LNCAP (cell line): ENCODE data around the gene CACTIN.

Experiments used
- CTCF ChIP-seq: fragments of 450-650 bp; IDR thresholded peaks from 2 replicates; pipeline ENCODE4 v1.5.1; 2017; ENCODE audit warnings: mild to moderate bottlenecking

CACTIN gene

GRCh38 chr19:3586707-3587346 is 39.8 kb downstream of the CACTIN start:
- TF ChIP-seq CTCF = no peak

DNA sequence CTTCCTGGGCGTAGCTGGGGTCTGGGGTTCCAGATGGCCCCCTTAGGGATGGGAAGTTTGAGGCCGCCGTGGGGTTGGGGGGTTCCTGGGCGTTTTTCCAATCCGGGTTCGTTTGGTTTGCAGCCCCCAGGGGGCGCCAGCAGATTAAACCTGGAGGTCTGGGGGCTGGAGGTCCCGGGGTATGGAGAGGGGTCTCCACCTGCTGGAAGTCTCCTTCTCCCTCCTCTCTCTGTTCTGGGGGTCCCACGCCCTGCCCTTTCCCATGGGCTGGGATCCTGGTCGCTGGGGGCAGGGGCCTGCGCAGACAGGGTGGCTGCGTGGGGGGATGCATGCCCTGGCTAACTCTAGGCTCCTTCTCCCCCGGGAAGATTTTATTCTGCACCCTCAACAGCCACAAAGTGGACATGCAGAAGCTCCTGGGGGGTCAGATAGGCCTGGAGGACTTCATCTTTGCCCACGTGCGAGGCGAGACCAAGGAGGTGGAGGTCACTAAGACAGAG is 40.4 kb downstream of the CACTIN start:
- peak; percentile 51; the same call in 1 of the 2 replicates for TF ChIP-seq CTCF

DNA sequence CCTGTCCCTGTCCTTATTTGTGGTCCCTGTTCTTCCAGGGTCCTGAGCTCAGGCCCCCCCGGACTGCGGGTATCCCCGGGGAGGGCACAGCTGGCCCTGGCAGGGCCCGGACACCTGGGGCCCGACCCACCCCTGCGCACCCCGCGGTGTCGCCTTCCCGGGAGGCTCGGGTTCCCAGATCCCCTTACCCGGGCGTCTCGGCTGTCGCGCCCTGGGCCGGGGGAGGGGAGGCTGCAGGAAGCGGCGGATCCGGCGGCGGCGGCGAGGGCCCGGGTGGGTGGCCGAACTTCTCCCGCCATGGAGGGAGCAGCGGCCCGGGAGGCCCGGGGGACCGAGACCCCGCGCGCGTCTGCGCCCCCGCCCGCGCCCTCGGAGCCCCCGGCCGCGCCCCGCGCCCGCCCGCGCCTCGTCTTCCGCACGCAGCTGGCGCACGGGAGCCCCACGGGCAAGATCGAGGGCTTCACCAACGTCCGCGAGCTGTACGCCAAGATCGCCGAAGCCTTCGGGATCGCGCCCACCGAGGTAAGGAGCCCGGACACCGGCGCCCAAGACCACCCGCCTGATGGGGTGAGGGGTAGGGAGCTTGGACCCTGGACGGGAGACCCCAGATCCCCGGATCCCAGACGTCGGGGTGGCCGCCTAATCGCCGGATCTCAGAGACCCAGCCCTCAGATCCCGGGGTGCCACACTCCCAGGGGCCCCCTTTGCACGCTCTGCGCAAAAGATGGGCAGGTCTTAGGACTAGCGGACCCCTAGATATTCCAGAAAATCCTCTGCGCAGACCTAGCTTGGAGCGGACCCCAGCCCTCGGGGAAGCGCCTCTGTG is 41.1 kb downstream of the CACTIN start, which contains the start of gene GIPC3:
GIPC3 (plus strand) TSS at position 178 of the 826 bp plus-strand sequence; CDS start at position 298, 120 bp downstream.
- TF ChIP-seq CTCF = no peak

GRCh38 chr19:3580156-3580934 is 46.2 kb downstream of the CACTIN start:
- no peak for TF ChIP-seq CTCF

GRCh38 chr19:3578390-3578789 is 48.2 kb downstream of the CACTIN start:
- TF ChIP-seq CTCF = no peak

DNA sequence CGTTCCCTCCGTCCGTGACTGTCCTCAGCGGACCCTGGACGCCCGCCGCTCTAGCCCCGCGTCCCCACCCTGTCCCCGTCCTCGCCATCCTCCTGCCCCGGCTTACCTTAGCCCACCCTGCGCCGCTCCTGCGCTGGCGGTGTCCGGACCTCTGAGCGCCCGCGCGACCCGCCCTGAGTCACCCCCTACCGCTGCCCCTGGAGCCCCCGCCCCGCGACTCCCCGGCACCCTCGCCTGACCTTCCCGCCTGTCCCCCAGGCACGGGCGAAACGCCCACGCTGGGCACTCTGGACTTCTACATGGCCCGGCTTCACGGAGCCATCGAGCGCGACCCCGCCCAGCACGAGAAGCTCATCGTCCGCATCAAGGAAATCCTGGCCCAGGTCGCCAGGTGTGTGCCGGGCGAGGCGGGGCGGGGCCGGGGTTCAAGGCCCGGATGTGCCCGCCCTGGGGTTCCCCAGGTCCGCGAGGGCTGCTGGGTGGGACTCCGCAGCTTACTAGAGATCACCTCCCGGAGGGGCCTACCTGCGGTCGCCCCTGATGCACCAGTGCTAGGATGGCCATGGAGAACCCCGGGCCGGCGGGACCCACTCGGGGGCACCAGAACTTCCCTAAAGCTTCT is 48.8 kb downstream of the CACTIN start:
- no peak for TF ChIP-seq CTCF
